Measurements from ENCODE around the gene ELF1.
A peak's percentile ranks its signal among the peaks of the same experiment; 100 is the strongest.
"Not testable (repeated sequence)": the region's sequence is repeated elsewhere in the genome, so short reads cannot be mapped to it uniquely, and the experiment has no call there.

Gene ELF1

GRCh38 chr13:41019011-41019487 lies at the start of gene ELF1:
Gene ELF1, minus strand, starts transcription at chr13:41019316. Its CDS starts 37,262 bp downstream, at chr13:40982054.
- DNase-seq: no peak

GRCh38 chr13:41065078-41065477 lies 46.0 kb upstream of the ELF1 start:
- DNase-seq: no peak

- no peak for DNase-seq
These were observed 45.4 kb upstream of the ELF1 start for GRCh38 chr13:41064493-41064892.

GRCh38 chr13:41061914-41062837 lies 43.1 kb upstream of the ELF1 start:
- DNase-seq: no peak

GRCh38 chr13:41061075-41061913 lies 42.2 kb upstream of the ELF1 start, which contains the start of gene WBP4:
Gene WBP4, plus strand, starts transcription at chr13:41061509. Its CDS starts 165 bp downstream, at chr13:41061674.
- DNase-seq: peak; percentile 91

- DNase-seq: peak; percentile 90
These were observed 41.6 kb upstream of the ELF1 start for GRCh38 chr13:41060724-41061074.

- peak; percentile 77 for DNase-seq
These were observed 41.1 kb upstream of the ELF1 start for GRCh38 chr13:41060082-41060723.

GRCh38 chr13:41059456-41060081 lies 40.5 kb upstream of the ELF1 start:
- no peak for DNase-seq

- no peak for DNase-seq
These were observed 39.4 kb upstream of the ELF1 start for GRCh38 chr13:41058295-41059070.

GRCh38 chr13:41056826-41057711 lies 38.0 kb upstream of the ELF1 start:
- no peak for DNase-seq

- DNase-seq: no peak
These were observed 37.1 kb upstream of the ELF1 start for GRCh38 chr13:41056194-41056593.

GRCh38 chr13:41054919-41055619 lies 36.0 kb upstream of the ELF1 start:
- DNase-seq: no peak

- DNase-seq: no peak
These were observed 35.2 kb upstream of the ELF1 start for GRCh38 chr13:41054212-41054877.

GRCh38 chr13:41053384-41053826 lies 34.3 kb upstream of the ELF1 start:
- no peak for DNase-seq

- no peak for DNase-seq
These were observed 33.3 kb upstream of the ELF1 start for GRCh38 chr13:41052441-41052840.

GRCh38 chr13:41049480-41050440 lies 30.6 kb upstream of the ELF1 start:
- DNase-seq: no peak

GRCh38 chr13:41048640-41049039 lies 29.5 kb upstream of the ELF1 start:
- no peak for DNase-seq

GRCh38 chr13:41042419-41042818 lies 23.3 kb upstream of the ELF1 start:
- not testable (repeated sequence) for DNase-seq

All from activated CD4-positive, CD25-positive, alpha-beta regulatory T cell treated with anti-CD3 and anti-CD28 coated beads, Interleukin-2, amount 50 U/mL, for 72 hours (primary cell).